HG03460 (cell line): ENCODE results near the gene HTT.

Experiments
- ATAC-seq: cut with Tn5 transposase; IDR thresholded peaks from one replicate; pipeline ENCODE4 v1.9.1; 2021; ENCODE audit not compliant: unreplicated experiment

HTT gene

GRCh38 chr4:3232871-3233271 is 158.4 kb downstream of the HTT start:
- no peak for ATAC-seq

- ATAC-seq, result no peak
These were observed 159.1 kb downstream of the HTT start for GRCh38 chr4:3233391-3234071.

GRCh38 chr4:3234171-3235029 is 159.9 kb downstream of the HTT start:
- no peak for ATAC-seq

GRCh38 chr4:3235030-3235345 is 160.5 kb downstream of the HTT start:
- ATAC-seq, result no peak

GRCh38 chr4:3235581-3235980 is 161.1 kb downstream of the HTT start:
- no peak for ATAC-seq

- ATAC-seq, result no peak
These were observed 161.9 kb downstream of the HTT start for GRCh38 chr4:3236326-3236878.

- ATAC-seq, result no peak
These were observed 162.8 kb downstream of the HTT start for GRCh38 chr4:3237266-3237665.

- no peak for ATAC-seq
These were observed 163.5 kb downstream of the HTT start for GRCh38 chr4:3237712-3238560.

GRCh38 chr4:3238721-3239120 is 164.2 kb downstream of the HTT start:
- no peak for ATAC-seq

- no peak for ATAC-seq
These were observed 164.8 kb downstream of the HTT start for GRCh38 chr4:3239303-3239702.

- no peak for ATAC-seq
These were observed 165.8 kb downstream of the HTT start for GRCh38 chr4:3239998-3240920.

GRCh38 chr4:3240936-3241522 is 166.5 kb downstream of the HTT start:
- ATAC-seq, result no peak

GRCh38 chr4:3241898-3242524 is 167.5 kb downstream of the HTT start:
- no peak for ATAC-seq

GRCh38 chr4:3243136-3243780 is 168.8 kb downstream of the HTT start:
- no peak for ATAC-seq

- ATAC-seq, result no peak
These were observed 169.5 kb downstream of the HTT start for GRCh38 chr4:3244002-3244401.

GRCh38 chr4:3244747-3245146 is 170.3 kb downstream of the HTT start:
- no peak for ATAC-seq

GRCh38 chr4:3245676-3246075 is 171.2 kb downstream of the HTT start:
- ATAC-seq, result no peak

GRCh38 chr4:3246458-3247398 is 172.2 kb downstream of the HTT start:
- no peak for ATAC-seq
